KMS-11 (cell line): ENCODE data around the gene ZNF124.

ENCODE experiments used
- H2AFZ ChIP-seq: fragments of 200-600 bp; sonication (generic); 2 replicates; pipeline ENCODE4 v1.6.1; 2016; ENCODE audit warnings: antibody characterized with exemption, mixed run types, low read depth
- H3K27ac ChIP-seq: fragments of 200-600 bp; sonication (generic); 2 replicates; pipeline ENCODE4 v1.6.1; 2016; ENCODE audit warnings: mild to moderate bottlenecking, mixed run types
- H3K27me3 ChIP-seq: fragments of 200-600 bp; sonication (generic); 2 replicates; pipeline ENCODE4 v1.6.1; 2017; ENCODE audit warnings: mild to moderate bottlenecking, low read depth, mixed run types, moderate library complexity; ENCODE audit not compliant: insufficient read depth
- H3K36me3 ChIP-seq: fragments of 200-600 bp; sonication (generic); 2 replicates; pipeline ENCODE4 v1.6.1; 2017; ENCODE audit warnings: mild to moderate bottlenecking, mixed run types; ENCODE audit not compliant: insufficient read depth
- H3K4me1 ChIP-seq: fragments of 200-600 bp; sonication (generic); 2 replicates; pipeline ENCODE4 v1.6.1; 2016; ENCODE audit warnings: mild to moderate bottlenecking, low read depth, mixed run types; ENCODE audit not compliant: poor library complexity, severe bottlenecking
- H3K4me2 ChIP-seq: fragments of 200-600 bp; sonication (generic); 2 replicates; pipeline ENCODE4 v1.7.0; 2016; ENCODE audit warnings: mild to moderate bottlenecking, mixed run types
- H3K4me3 ChIP-seq: fragments of 200-600 bp; sonication (generic); IDR thresholded peaks from 2 replicates; pipeline ENCODE4 v1.6.1; 2017; ENCODE audit warnings: low read depth, low read length, mixed read lengths; ENCODE audit not compliant: insufficient read depth
- H3K79me2 ChIP-seq: fragments of 200-600 bp; sonication (generic); 2 replicates; pipeline ENCODE4 v1.6.1; 2016; ENCODE audit warnings: low read depth, mixed run types; ENCODE audit not compliant: insufficient read depth
- H3K9ac ChIP-seq: fragments of 200-600 bp; sonication (generic); 2 replicates; pipeline ENCODE4 v1.6.1; 2016; ENCODE audit warnings: mild to moderate bottlenecking, mixed run types
- H4K20me1 ChIP-seq: fragments of 200-600 bp; sonication (generic); 2 replicates; pipeline ENCODE4 v1.6.1; 2016; ENCODE audit warnings: mild to moderate bottlenecking, mixed run types; ENCODE audit not compliant: insufficient read depth
- CTCF ChIP-seq: fragments of 200-600 bp; sonication (generic); conservative IDR thresholded peaks from 2 replicates; pipeline ENCODE4 v1.6.1; 2017; ENCODE audit warnings: low read depth, mild to moderate bottlenecking, antibody characterized with exemption, low read length, moderate library complexity, mixed read lengths

ZNF124 gene

GRCh38 chr1:247119600-247120407 is 52.0 kb downstream of the ZNF124 start:
- no peak for TF ChIP-seq CTCF
- Histone ChIP-seq H3K79me2 (no peaks in the 10 kb centered on the region), H2AFZ (no peak overlapping the region), H3K9ac (no peak overlapping the region), H3K36me3 (no peaks in the 10 kb centered on the region), H3K4me3 (no peak overlapping the region), H3K4me2 (no peak overlapping the region), H4K20me1 (no peaks in the 10 kb centered on the region), H3K4me1 (no peaks in the 10 kb centered on the region), H3K27ac (no peak overlapping the region), H3K27me3 (no peaks in the 10 kb centered on the region)

GRCh38 chr1:247118946-247119446 is 52.8 kb downstream of the ZNF124 start:
- H3K9ac ChIP-seq, result no peak overlapping the region
- no peak overlapping the region for H3K27ac ChIP-seq
- H3K79me2 ChIP-seq, result no peaks in the 10 kb centered on the region
- H3K27me3 ChIP-seq, result no peaks in the 10 kb centered on the region
- H3K36me3 ChIP-seq, result no peaks in the 10 kb centered on the region
- no peaks in the 10 kb centered on the region for H3K4me1 ChIP-seq
- H3K4me3 ChIP-seq, result no peak overlapping the region
- TF ChIP-seq CTCF, result no peak; the same call in 1 of the 2 replicates
- no peaks in the 10 kb centered on the region for H4K20me1 ChIP-seq
- H3K4me2 ChIP-seq, result no peak overlapping the region
- no peak overlapping the region for H2AFZ ChIP-seq

- Histone ChIP-seq H3K27me3 (no peaks in the 10 kb centered on the region), H4K20me1 (no peaks in the 10 kb centered on the region), H3K4me2 (no peak overlapping the region), H3K79me2 (no peaks in the 10 kb centered on the region), H2AFZ (no peak overlapping the region), H3K27ac (no peak overlapping the region), H3K4me3 (no peak overlapping the region), H3K36me3 (no peaks in the 10 kb centered on the region), H3K4me1 (no peaks in the 10 kb centered on the region), H3K9ac (no peak overlapping the region)
- TF ChIP-seq CTCF, result no peak
Measured at GRCh38 chr1:247115545-247115944, 56.3 kb downstream of the ZNF124 start.

- no peaks in the 10 kb centered on the region for H3K79me2 ChIP-seq
- no peak overlapping the region for H3K4me2 ChIP-seq
Measured at GRCh38 chr1:247115141-247115510, 56.7 kb downstream of the ZNF124 start.

More at GRCh38 chr1:247115141-247115510, 56.7 kb downstream of the ZNF124 start:
- Histone ChIP-seq H3K9ac (no peak overlapping the region), H3K36me3 (no peaks in the 10 kb centered on the region), H3K4me1 (no peaks in the 10 kb centered on the region), H3K27me3 (no peaks in the 10 kb centered on the region), H3K27ac (no peak overlapping the region), H2AFZ (no peak overlapping the region), H3K4me3 (no peak overlapping the region), H4K20me1 (no peaks in the 10 kb centered on the region)
- TF ChIP-seq CTCF, result no peak
